ENCODE results near the gene SMDT1.

DNA sequence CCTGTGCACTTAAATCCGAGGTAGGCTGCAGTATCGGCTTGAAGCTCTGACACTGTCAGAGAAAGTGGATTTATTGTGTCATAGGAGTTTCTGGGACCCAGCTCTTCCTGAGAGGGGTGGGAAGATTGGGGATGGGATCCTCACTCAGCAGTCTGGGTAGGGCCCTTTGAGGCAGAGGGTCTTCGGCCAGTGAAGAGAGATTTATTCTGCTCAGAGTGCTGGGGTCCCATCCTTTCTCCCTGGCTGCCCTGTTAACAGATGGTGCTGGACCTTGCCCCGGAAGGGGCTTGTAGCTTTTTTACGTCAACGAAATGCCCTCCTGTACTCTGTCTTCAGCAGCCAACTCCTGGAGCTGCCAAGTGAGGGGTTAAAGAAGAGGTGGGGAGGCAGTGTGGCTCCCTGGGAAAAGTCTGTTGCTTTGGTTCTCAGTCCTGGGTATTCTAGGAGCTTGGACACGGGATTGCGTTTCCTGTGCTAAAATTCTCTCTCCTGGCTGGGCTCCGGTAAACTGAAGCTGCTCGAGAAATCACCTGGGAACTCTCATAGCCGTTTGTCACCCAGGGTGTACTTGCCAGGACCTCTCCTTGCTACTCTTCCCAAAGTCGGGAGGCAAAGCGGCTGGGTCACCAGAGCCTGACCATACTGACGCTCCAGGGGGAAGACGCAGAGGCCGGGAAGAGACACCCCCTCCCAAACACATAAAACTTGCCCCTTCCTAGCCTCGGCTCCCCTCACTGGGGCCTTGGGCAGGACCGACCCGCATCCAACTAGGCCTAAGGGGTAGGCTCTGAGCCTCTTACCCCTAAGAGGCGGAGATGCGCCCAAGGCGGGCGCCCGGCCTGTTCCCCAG, 806 bp upstream of the SMDT1 start:
- TF ChIP-seq YY1 (tag by site-specific recombination; IDR thresholded peaks at IDR 0.05) (no peak), ZNF140 (tag by site-specific recombination; IDR thresholded peaks at IDR 0.05) (no peak), FEZF1 (tag by site-specific recombination; IDR thresholded peaks at IDR 0.05) (no peak)
- TF ChIP-seq, protein P1, sequence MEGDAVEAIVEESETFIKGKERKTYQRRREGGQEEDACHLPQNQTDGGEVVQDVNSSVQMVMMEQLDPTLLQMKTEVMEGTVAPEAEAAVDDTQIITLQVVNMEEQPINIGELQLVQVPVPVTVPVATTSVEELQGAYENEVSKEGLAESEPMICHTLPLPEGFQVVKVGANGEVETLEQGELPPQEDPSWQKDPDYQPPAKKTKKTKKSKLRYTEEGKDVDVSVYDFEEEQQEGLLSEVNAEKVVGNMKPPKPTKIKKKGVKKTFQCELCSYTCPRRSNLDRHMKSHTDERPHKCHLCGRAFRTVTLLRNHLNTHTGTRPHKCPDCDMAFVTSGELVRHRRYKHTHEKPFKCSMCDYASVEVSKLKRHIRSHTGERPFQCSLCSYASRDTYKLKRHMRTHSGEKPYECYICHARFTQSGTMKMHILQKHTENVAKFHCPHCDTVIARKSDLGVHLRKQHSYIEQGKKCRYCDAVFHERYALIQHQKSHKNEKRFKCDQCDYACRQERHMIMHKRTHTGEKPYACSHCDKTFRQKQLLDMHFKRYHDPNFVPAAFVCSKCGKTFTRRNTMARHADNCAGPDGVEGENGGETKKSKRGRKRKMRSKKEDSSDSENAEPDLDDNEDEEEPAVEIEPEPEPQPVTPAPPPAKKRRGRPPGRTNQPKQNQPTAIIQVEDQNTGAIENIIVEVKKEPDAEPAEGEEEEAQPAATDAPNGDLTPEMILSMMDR (tag by site-specific recombination; IDR thresholded peaks at IDR 0.05): no peak
- TF ChIP-seq, protein P2, sequence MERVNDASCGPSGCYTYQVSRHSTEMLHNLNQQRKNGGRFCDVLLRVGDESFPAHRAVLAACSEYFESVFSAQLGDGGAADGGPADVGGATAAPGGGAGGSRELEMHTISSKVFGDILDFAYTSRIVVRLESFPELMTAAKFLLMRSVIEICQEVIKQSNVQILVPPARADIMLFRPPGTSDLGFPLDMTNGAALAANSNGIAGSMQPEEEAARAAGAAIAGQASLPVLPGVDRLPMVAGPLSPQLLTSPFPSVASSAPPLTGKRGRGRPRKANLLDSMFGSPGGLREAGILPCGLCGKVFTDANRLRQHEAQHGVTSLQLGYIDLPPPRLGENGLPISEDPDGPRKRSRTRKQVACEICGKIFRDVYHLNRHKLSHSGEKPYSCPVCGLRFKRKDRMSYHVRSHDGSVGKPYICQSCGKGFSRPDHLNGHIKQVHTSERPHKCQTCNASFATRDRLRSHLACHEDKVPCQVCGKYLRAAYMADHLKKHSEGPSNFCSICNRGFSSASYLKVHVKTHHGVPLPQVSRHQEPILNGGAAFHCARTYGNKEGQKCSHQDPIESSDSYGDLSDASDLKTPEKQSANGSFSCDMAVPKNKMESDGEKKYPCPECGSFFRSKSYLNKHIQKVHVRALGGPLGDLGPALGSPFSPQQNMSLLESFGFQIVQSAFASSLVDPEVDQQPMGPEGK (tag by site-specific recombination; IDR thresholded peaks at IDR 0.05): no peak
